Activated CD4-positive, alpha-beta T cell treated with anti-CD3 and anti-CD28 coated beads, Interleukin-2, amount 50 U/mL, for 1 hour (primary cell): ENCODE data around the gene ALKAL2.
"Not testable (repeated sequence)": the region's sequence is repeated elsewhere in the genome, so short reads cannot be mapped to it uniquely, and the experiment has no call there.

ENCODE experiments used
- DNase-seq: peaks from one replicate; pipeline ENCODE4 v3.0.0-alpha.2; 2020

ALKAL2 gene

GRCh38 chr2:287911-288757, at the start of gene ALKAL2:
TSS of gene ALKAL2 (minus strand) at chr2:288091. CDS start at chr2:287835, 256 bp downstream.
- DNase-seq = no peak

DNA sequence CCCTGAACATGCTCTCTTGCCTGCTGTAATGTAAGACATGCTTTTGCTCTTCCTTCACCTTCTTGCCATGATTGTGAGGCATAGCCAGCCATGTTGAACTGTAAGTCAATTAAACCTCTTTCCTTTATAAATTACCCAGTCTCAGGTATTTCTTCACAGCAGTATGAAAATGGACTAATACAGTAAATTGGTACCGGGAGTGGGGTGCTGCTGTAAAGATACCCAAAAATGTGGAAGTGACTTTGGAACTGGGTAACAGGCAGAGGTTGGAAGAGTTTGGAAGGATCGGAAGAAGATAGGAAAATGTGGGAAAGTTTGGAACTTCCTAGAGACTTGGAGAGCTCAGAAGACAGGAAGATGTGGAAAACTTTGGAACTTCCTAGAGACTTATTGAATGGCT, 49.1 kb upstream of the ALKAL2 start:
- not testable (repeated sequence) for DNase-seq

DNA sequence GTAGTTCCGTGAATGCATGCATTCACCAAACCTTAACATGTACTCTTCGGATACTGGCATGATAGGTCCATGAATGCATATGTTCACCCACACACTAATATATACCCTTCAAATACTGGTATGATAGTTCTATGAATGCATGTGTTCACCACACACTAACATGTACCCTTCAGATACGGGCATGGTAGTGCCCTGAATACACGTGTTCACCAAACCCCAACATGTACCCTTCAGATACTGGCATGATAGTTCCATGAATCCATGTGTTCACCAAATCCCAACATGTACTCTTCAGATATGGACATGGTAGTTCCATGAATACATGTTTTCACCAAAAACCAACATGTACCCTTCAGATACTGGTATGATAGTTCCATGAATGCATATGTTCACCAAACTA, 48.5 kb upstream of the ALKAL2 start:
- no peak for DNase-seq

DNA sequence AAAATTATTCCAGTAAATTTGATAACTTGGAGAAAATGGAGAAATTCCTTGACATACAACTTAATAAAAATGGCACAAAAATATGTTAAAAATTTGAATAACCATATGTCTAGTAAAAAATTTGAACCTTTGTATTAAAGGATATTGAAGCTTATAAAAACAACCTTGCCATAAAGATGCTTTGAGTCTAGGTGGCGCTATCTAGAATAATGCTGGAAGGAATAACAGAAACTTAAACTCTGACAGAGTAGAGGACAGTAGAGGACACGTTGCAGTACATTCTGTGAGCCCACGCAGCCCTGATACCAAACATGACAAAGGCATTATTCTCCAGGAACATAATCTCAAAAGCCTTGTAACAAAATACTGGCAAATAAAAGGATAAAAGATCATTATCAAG, 44.7 kb upstream of the ALKAL2 start:
- DNase-seq = no peak

DNA sequence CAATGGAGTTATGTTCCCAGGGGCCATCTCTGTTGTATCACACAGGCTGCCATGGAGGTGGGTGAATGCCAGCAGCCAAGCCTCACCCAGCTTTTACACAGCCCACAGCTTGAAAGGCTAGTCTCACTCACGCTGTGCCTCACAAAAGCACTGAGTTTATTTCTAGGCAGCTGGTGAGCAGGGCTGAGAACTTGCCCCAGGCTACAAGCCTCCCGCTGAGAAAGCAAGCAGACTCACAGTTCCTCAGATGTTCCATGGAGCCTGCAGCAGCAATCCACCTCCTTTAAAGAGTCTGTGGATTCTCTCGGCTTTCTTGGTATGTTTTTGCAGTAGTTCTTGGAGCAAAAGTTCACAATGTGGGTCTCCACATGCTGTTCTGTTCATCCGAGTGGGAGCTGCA, 40.9 kb upstream of the ALKAL2 start:
- DNase-seq = no peak

DNA sequence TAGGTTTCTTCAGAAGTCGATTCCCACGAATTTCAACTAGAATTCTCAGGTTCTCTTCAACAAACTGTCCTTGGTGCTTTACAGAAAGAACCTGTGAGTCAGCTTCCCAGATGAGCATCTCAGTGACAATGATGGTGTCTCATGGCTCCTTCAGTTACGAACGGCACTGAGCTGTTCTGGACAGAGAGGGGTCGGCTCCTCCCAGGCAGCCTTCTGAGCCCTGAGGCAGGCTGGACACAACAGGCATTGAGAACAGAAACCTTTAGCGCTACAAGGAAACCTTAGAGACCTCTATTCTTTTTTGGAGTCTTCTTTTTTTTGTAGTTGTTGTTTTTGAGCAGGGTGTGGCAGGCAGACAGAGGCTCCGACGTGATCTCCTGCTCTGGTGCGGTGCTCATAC, 35.1 kb upstream of the ALKAL2 start:
- DNase-seq = no peak

DNA sequence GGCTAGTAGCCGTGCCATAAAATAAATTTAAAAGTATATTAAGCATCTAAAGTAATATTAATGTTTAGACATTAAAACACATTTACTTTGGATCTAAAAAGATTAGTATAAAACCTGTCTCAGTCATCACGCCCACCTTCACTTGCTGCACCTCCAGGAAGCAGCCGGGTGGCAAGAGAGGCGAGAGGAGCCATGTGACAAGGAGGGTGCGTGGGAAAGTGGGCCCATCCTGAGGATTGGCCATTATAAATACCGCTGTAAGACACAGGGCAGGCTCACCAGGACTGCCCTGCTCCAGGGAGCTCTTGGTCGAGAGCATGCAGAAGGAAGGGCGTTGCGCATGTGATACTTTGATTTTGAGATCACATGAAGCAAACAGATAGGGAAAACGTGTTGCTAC, 34.4 kb upstream of the ALKAL2 start:
- no peak for DNase-seq

DNA sequence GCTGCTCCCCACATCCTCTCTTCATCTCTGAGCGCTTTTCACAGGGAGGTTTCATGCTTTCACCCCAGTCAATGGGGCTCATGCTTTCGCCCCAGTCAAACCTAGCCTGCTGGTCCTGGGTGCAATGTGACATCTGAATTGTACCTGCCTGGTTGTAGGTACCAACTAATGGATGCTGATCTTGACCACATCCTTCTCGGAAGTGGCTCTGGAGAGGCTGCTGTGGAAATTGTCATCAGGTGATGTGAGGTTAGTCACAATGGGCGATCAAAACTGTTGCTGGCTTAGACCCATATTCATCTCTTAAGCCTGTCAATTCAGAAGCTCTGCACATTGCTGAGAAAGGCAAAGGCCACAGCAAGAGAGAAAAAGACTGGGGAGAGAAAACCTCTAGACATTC, 32.7 kb upstream of the ALKAL2 start:
- DNase-seq = no peak

DNA sequence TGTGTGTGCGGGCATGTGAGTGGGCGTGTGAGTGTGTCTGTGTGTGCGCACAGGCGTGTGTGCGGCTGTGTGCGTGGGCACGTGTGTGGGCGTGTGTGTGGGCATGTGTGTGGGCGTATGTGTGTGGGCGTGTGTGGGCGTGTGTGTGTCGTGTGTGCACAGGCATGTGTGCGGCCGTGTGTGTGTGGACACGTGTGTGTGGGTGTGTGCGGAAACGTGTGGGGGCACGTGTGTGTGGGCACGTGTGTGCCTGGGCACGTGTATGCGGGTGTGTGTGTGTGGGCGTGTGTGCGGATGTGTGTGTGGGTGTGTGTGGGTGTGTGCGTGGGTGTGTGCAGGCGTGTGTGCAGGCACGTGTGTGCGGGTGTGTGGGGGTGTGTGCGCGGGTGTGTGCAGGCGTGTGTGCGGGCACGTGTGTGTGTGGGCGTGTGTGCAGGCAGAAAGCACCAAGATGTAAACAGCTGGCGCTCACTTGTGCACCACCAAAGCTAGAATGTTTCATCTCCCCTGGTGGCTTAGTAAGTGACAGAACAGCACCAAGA, 31.2 kb upstream of the ALKAL2 start:
- DNase-seq = no peak

GRCh38 chr2:317501-318424, 29.9 kb upstream of the ALKAL2 start:
- no peak for DNase-seq

DNA sequence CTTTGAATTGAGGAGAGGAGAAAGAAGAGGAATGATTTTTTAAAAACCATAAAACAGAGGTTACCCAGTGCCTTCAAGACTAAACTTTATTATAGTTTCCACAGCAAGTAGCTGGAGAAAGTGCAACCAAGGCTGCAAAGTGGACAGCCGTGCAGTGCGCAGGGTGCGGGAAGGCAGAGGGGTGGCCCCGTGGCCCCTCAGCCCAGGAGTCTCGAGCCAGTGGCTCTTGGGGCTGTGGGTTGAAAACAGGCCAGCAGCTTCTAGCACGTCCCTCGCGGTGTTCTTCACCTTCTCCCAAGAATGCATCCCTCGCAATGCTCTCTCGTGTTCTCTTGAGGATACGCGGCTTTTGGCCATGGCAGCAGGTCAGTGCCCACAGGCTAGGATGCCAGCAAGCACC, 28.5 kb upstream of the ALKAL2 start:
- no peak for DNase-seq

DNA sequence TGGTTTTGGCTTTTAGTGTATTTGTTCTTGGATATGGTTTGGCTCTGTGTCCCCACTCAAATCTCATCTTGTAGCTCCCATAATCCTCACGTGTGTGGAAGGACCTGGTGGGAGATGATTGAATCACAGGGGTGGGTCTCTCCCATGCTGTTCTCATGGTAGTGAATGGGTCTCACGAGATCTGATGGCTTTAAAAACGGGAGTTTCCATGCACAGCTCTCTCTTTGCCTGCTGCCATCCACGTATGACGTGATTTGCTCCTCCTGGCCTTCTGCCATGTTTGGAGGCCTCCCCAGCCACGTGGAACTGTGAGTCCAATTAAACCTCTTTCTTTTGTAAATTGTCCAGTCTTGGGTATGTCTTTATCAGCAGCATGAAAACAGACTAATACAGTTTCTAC, 28.0 kb upstream of the ALKAL2 start:
- not testable (repeated sequence) for DNase-seq

DNA sequence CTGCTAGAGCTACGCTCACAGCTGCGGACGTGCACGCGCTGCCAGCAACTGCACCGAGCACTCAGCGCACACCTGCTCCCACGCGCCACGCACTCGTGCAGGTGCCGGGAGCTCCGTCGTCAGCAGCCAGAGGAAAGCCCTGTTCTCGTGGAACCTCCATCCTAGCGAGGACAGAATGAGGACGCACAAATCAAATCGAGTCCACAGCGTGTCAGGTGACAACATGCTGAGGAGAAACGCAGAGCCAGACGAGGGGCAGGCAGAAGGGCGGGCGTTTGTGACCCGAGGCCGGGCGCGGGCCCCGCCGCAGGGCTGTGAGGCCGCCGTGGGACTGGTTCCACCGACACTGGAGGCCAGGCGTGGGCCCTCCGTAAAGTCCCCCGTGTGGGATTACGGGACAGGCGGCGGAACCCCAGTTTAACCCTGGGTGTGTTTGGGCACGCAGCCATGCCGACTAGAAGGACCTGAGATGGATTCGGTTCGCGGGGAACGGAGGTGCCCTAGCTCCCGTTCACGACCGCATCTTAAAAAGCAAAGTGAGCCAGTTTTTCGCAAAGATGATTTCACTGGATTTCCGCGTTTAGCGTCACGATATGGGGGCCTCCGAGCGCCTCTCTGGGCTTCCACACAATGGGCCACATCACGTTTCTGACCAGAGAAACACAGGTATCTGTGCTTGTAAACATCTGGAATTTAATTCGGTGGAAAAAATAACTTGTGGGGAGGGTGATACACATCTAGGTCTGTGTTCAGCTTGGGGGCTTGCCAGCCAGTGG, 26.9 kb upstream of the ALKAL2 start:
- DNase-seq = no peak

DNA sequence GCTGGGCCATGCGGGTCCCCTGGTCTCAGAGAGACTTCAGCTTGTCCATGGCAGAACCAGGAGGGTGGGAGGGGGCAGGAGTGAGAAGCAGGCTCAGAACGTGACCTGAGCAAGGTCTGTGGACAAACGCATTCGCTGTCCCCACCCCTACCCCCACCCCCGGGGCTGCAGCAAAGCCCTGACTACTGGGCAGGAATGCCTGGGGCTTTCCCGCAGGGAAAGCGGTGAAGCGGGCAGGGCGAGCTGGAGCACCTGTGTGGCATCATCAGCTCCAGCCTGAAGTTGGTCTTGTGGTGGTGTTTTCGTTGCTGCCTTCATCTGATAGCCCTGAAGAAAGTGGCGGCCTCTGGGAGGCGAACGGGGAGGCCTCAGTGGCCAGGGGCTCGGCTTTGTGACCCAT, 26.1 kb upstream of the ALKAL2 start:
- DNase-seq = no peak

- no peak for DNase-seq
Measured at GRCh38 chr2:310994-311393, 23.1 kb upstream of the ALKAL2 start.

GRCh38 chr2:309954-310510, 22.1 kb upstream of the ALKAL2 start:
- DNase-seq = no peak

DNA sequence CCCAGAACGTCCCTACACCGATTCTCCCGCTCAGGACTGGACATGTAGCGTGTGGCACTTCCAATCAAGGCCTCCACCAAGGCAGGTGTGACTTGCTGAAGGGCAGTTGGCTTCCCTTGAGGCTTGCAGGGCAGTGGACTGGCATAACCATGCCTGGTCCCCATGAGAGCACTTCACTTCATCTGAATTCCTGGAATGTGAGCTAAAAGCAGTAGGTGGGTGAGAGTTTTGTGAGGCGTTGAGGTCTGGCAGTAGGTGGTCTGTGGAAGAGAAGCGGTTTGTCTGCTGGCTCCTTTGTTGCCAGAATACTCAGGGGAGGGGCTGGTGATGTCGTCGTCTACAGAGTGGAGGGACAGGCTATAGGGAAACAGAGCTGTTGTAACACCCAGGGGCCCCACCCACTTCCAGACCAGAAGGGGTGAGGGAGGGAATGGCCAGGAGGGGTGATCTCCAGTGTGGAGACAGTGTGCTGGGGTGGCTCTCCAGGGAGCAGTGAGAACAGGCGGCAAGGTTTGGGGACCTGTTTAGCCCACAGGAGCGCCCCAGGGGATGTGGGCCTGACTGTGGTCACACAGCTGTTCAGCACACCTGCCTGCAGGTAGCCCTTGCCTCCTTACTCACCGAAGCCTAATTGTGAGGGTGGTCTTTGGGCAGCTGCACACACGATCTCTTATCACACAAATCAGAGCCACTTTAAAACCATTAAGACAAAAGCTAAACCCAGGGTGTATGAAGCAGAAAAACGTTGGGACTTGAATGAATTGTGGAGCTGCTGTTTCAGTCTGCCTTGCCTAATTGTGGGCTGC, 21.5 kb upstream of the ALKAL2 start:
- DNase-seq = no peak

DNA sequence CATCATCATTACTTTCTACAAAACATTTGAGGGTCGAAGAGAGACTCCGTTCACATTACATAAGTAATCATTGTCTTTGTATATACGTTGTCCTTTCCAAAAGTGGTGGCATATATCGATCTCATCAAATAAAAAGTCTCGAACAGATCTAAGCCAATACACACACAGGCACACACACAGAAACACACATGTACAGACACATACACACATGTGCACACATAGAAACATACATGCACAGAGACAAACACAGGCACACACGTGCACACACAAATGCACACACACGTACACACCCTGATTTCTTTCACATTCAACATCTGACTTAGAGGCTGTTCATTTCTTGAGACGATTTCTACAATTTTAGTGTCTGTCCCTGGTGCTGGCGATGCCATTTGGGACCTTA, 17.5 kb upstream of the ALKAL2 start:
- no peak for DNase-seq

GRCh38 chr2:296354-296753, 8.5 kb upstream of the ALKAL2 start:
- no peak for DNase-seq

DNA sequence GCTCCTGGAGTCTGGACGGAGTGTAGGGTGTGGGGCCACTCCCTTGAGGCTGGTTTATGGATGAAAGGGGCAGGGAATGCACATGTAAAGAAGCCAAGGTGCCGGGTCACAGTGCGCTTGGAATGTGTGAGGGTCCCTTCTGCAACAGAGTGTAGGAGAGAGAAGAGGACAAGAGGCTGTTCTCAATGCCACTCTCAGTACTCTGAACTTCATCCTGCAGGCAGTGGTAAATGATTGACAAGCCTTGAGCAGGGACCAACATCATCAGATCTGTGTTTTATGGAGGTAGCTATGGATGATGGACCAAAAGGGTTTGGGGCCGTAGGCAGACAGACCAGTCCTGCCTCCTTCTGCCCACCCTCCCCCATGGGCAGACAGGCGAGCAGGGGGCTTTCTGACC, 7.2 kb upstream of the ALKAL2 start:
- DNase-seq = no peak

- peak; percentile 46 for DNase-seq
Measured at GRCh38 chr2:290090-290722, 2.3 kb upstream of the ALKAL2 start.
